Measurements from ENCODE around the gene HAUS2.

HAUS2 gene

GRCh38 chr15:42510258-42511006, 38.2 kb upstream of the HAUS2 start:
- no peak for TF ChIP-seq CTCF (IDR thresholded peaks at IDR 0.05)

- TF ChIP-seq CTCF (IDR thresholded peaks at IDR 0.05), result no peak
Measured at GRCh38 chr15:42511007-42511391, 37.6 kb upstream of the HAUS2 start.

- no peak for TF ChIP-seq CTCF (IDR thresholded peaks at IDR 0.05)
Measured at GRCh38 chr15:42523331-42523730, 25.3 kb upstream of the HAUS2 start.

- TF ChIP-seq CTCF (IDR thresholded peaks at IDR 0.05), result no peak
Measured at GRCh38 chr15:42528970-42529369, 19.7 kb upstream of the HAUS2 start.

GRCh38 chr15:42533246-42533645, 15.4 kb upstream of the HAUS2 start:
- no peak for TF ChIP-seq CTCF (IDR thresholded peaks at IDR 0.05)

GRCh38 chr15:42544853-42545629, 3.6 kb upstream of the HAUS2 start:
- no peak for TF ChIP-seq CTCF (IDR thresholded peaks at IDR 0.05)

- no peak for TF ChIP-seq CTCF (IDR thresholded peaks at IDR 0.05)
Measured at GRCh38 chr15:42547918-42548248, 755 bp upstream of the HAUS2 start.
